ENCODE results near the gene EGFLAM.

- TF ChIP-seq CTCF (IDR thresholded peaks at IDR 0.05), result no peak
- no peak for TF ChIP-seq POLR2A (IDR thresholded peaks at IDR 0.05)
These were observed 207.5 kb downstream of the EGFLAM start for GRCh38 chr5:38465702-38466423.
